ENCODE results near the gene EDNRA.

Gene EDNRA

GRCh38 chr4:147583876-147584275, 103.0 kb downstream of the EDNRA start:
- H3K4me3 Mint-ChIP-seq: no peak overlapping the region
- ATAC-seq (no peak), DNase-seq (ENCODE audit: low spot score in 2 of 2) (no peak)
- no peaks in the 10 kb centered on the region for H3K36me3 Mint-ChIP-seq
- H3K4me1 Mint-ChIP-seq: no peaks in the 10 kb centered on the region
- no peak overlapping the region for H3K27ac Mint-ChIP-seq
- H3K9me3 Mint-ChIP-seq: no peaks in the 10 kb centered on the region

- Mint-ChIP-seq H3K9me3 (no peaks in the 10 kb centered on the region), H3K4me1 (no peaks in the 10 kb centered on the region), H3K4me3 (no peak overlapping the region), H3K27ac (no peak overlapping the region), H3K36me3 (no peaks in the 10 kb centered on the region)
- DNase-seq (ENCODE audit: low spot score in 2 of 2): no peak
- ATAC-seq: no peak
Measured at GRCh38 chr4:147586032-147586431, 105.1 kb downstream of the EDNRA start.

DNA sequence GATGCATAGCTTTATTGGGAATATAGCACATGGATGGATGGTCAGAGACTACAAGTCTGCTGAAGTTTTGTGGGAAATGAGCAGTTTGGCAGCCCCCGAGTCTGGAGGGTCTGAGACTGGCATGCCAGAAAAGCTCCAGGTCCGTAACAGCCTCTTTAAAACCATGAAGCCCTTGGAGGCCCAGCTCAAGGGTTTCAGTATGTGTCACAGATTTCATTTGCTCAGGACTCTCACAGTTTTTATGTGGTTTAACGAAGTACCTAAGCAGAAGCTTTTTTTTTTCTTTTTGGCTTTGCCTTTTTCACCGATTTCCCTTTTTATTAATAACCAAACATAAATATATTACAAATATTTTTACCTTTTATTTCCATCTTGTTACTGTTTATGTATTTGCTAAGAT, 105.7 kb downstream of the EDNRA start:
- H3K27ac Mint-ChIP-seq: no peak overlapping the region
- H3K4me1 Mint-ChIP-seq: no peaks in the 10 kb centered on the region
- H3K9me3 Mint-ChIP-seq: no peaks in the 10 kb centered on the region
- H3K36me3 Mint-ChIP-seq: no peaks in the 10 kb centered on the region
- ATAC-seq: peak; percentile 63
- H3K4me3 Mint-ChIP-seq: no peak overlapping the region
- DNase-seq (ENCODE audit: low spot score in 2 of 2): no peak

- Mint-ChIP-seq H3K4me3 (no peak overlapping the region), H3K27ac (no peak overlapping the region), H3K36me3 (no peaks in the 10 kb centered on the region), H3K9me3 (no peaks in the 10 kb centered on the region), H3K4me1 (no peaks in the 10 kb centered on the region)
- DNase-seq (ENCODE audit: low spot score in 2 of 2) (no peak), ATAC-seq (no peak)
Measured at GRCh38 chr4:147587041-147587440, 106.1 kb downstream of the EDNRA start.

- no peak overlapping the region for H3K27ac Mint-ChIP-seq
Measured at GRCh38 chr4:147589586-147589985, 108.7 kb downstream of the EDNRA start.

GRCh38 chr4:147590249-147590920, 109.5 kb downstream of the EDNRA start:
- Mint-ChIP-seq H3K4me3 (no peak overlapping the region), H3K27ac (no peak overlapping the region)

More at GRCh38 chr4:147589586-147589985, 108.7 kb downstream of the EDNRA start:
- Mint-ChIP-seq H3K36me3 (no peaks in the 10 kb centered on the region), H3K4me3 (no peak overlapping the region), H3K4me1 (peaks cover 6% of the 10 kb centered on the region), H3K9me3 (no peaks in the 10 kb centered on the region)
- ATAC-seq (no peak), DNase-seq (ENCODE audit: low spot score in 2 of 2) (no peak)

DNA sequence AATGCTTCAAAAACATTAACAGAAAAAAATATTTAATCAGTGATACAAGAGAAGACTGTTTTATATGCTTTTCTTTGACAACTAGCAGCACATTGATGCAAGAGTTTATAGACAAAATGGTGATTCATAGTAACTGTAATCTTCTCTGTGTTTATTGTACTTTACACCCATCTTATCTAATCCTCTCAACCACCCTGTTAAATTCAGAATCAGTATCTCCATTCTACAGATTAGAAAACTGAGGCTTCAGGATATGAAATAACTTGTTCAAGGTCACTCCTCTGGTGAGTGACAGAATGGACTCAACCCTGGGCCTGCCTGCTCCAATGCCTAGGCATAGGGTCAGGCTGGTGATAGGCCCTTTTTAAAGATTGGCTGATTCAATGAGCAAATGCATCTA, 110.2 kb downstream of the EDNRA start:
- Mint-ChIP-seq H3K9me3 (no peaks in the 10 kb centered on the region), H3K27ac (no peak overlapping the region), H3K36me3 (no peaks in the 10 kb centered on the region), H3K4me1 (peaks cover 6% of the 10 kb centered on the region), H3K4me3 (no peak overlapping the region)
- no peak for ATAC-seq
- DNase-seq (ENCODE audit: low spot score in 2 of 2): no peak

More at GRCh38 chr4:147590249-147590920, 109.5 kb downstream of the EDNRA start:
- Mint-ChIP-seq H3K36me3 (no peaks in the 10 kb centered on the region), H3K9me3 (no peaks in the 10 kb centered on the region), H3K4me1 (peaks cover 6% of the 10 kb centered on the region)
- DNase-seq (ENCODE audit: low spot score in 2 of 2) (peak; percentile 17 to 66), ATAC-seq (no peak)

DNA sequence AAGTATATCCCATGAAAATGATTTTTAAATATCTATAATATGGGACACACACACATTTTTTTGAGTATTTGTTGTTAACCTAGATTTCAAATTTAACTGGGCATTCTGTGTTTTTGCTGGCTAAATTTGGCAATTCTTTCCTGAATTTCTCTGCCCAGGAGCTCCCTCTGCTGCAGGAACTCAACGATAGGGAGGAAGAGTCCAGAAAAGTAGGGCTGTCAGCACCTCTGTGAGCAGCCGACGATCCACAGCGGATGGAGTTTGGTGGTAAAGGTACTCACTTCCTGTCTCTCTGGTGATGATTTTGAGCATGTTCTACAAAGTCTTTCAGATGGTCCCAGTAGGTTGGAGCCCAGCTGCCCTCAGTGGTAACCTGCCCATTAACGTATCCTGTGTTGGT, 113.2 kb downstream of the EDNRA start:
- H3K4me3 Mint-ChIP-seq: no peak overlapping the region
- peak; percentile 21 for ATAC-seq
- H3K36me3 Mint-ChIP-seq: no peaks in the 10 kb centered on the region

More for the DNA sequence above, 113.2 kb downstream of the EDNRA start:
- H3K27ac Mint-ChIP-seq: no peak overlapping the region
- H3K9me3 Mint-ChIP-seq: no peaks in the 10 kb centered on the region
- no peak for DNase-seq (ENCODE audit: low spot score in 2 of 2)
- peaks cover 6% of the 10 kb centered on the region for H3K4me1 Mint-ChIP-seq
